NCI-H69 (cell line): ENCODE measurements around the gene ACHE.
A peak's percentile ranks its signal among the peaks of the same experiment; 100 is the strongest.

Experiments used
- DNase-seq: peaks from one replicate; lab custom pipeline; 2025; lab: John Stamatoyannopoulos, UW

ACHE gene

GRCh38 chr7:100884736-100885439 lies 10.8 kb downstream of the ACHE start:
- no peak for DNase-seq

- no peak for DNase-seq
These were observed 12.7 kb downstream of the ACHE start for GRCh38 chr7:100882785-100883526.

DNA sequence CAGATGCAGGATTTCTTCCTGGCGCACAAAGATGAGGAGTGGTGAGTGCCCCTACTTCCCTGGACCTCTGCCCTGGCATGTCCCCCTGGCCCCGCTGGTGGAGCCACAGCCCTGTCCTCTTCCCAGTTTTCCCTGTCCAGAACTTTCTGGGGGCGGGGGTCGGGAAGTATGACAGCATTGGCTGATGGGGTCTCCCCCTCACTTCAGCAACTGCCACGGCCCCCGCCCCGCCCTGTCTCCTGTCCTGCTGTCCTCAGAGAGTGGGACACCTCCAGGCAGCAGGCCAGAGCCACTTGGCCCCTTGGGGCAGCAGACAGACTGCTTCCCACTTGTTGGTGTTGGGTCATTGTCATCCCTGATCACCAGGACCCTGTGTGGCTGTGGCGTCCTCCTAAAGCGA lies 13.5 kb downstream of the ACHE start:
- no peak for DNase-seq

GRCh38 chr7:100881136-100881535 lies 14.6 kb downstream of the ACHE start:
- DNase-seq, result no peak

GRCh38 chr7:100880645-100881044 lies 15.0 kb downstream of the ACHE start:
- DNase-seq, result no peak

GRCh38 chr7:100879685-100880261 lies 15.9 kb downstream of the ACHE start:
- no peak for DNase-seq

DNA sequence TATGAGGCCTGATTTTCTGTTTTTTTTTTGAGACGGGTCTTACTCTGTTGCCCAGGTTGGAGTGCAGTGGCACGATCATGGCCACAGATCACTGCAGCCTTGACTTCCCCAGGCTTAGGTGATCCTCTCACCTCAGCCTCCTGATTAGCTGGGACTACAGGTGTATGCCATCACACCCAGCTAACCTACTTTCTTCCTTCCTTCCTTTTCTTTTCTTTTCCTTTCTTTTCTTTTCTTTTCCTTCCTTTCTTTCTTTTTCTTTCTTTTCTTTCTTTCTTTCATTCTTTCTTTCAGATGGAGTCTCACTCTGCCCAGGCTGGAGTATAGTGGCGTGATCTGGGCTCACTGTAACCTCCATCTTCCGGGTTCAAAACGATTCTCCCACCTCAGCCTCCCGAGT lies 17.0 kb downstream of the ACHE start:
- DNase-seq, result no peak

DNA sequence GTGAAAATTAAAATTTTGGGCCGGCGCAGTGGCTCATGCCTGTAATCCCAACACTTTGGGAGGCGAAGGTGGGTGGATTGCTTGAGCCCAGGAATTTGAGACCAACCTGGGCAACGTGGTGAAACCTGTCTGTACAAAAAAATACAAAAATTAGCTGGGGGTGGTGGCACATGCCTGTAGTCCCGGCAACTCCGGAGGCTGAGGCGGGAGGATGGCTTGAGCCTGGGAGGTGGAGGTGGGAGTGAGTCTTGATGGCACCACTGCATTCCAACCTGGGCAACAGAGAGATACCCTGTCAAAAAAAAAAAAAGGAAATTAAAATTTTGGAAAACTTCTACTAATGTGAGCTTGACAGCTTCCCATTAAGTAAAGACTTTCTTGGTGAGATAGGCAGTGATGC lies 17.7 kb downstream of the ACHE start:
- DNase-seq, result no peak

- peak; percentile 50 for DNase-seq
These were observed 20.3 kb downstream of the ACHE start for GRCh38 chr7:100875356-100875751.

DNA sequence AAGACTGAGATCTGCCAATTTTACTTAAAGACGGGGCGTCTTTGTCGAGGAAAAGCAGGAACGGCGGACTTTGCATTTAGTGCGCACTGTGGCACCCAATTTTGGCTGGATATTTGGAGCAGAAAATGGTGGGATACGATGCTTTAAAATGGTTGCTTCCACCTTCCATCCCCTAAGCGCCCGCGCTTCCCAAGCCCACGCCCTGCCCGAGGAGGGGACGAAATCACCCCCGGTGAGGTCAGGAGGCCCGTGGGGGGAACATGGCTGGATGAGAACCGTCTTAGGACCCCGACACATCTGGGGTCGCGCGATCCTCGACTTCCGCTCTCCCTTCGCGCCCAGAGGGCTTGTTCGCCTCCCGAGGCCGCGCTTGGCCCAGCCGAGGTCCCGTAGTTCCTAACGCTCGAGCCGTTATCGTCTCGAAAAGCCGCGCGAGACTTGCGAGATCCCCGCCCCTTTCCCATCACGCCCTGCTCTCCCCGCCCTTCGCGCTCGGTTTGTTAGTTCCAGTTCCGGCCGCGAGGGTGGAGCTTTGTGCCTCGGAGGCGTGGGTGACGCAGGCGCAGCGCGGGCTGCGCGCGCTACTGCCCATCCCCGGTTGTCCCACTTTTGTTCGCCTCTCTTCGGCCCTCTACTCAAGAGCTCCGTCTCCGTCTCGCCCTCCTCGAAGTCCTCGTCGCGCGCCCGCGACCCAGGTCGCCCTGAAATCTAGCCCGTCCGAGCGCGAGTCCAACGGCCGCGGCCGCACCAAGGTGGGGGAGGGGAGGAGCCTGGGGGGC lies 20.9 kb downstream of the ACHE start, which contains the start of gene SRRT:
SRRT (plus strand) TSS at position 527 of the 779 bp plus-strand sequence. CDS start 488 bp downstream, outside the sequence.
- peak; percentile 100 for DNase-seq

DNA sequence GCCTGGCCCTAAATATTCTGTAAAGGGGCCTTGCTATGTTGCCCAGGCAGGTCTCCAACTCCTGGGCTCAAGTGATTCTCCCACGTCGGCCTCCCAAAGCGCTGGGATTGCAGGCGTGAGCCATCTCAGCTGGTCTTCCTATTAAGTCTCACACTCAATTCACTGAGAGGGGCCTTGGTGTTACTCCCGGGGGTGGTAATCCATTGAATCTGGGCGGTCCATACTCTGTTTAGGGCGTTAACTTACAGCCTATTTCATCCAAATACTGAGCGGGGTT lies 21.4 kb downstream of the ACHE start:
- peak; percentile 45 for DNase-seq

DNA sequence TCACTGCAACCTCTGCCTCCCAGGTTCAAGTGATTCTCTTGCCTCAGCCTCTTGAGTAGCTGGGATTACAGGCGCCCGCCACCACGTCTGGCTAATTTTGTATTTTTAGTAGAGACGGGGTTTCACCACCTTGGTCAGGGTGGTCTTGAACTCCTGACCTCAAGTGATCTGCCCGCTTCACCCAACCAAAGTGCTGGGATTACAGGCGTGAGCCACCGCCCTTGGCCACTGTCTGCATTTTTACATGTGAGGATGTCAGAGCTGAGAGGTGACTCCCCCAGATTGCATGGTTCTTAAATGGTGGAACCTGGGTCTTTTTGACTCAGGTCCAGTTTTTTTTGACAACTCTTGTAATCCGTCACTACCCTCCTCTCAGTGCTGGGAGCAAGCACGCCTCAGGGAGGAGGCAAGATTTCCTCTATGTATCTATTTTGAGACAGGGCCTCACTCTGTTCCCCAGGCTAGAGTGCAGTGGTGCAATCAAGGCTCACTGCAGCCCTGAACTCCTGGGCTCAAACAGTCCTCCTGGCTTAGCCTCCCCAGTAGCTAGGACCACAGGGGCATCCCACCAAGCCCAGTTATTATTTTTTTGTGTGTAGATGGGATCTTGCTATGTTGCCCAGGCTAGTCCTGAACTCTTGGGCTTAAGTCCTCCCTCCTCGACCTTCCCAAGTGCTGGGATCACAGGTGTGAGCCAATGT lies 21.9 kb downstream of the ACHE start:
- DNase-seq, result no peak

DNA sequence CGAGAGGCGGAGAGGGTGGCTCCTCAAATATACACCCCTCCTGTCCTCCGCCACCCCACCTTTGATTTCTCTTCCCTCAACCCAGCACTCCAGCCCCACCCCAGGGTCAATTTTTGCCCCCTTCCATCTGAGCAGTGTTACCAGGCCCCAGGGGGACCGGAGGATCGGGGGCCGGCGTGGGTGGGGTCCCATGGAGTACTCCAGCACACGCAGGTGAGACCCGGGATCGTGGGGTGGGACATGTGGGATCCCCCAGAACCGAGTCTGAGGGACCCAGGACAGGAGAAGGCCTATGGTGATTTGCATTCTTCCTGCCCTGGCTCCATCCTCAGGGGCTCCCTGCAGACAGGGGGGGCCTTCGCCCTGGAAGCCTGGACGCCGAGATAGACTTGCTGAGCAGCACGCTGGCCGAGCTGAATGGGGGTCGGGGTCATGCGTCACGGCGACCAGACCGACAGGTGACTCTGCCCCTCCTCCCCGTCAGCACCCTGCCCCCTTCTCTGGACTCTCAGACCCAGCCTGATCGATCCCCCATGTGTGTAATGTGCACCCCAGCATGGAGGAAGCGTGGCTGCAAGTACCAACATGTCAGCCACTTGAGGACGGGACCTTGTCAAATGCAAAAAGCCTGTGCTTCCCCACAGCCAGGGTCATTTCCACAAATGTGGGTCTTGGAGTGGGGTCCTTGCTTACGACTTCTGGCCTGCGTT lies 27.8 kb downstream of the ACHE start:
- DNase-seq, result no peak

DNA sequence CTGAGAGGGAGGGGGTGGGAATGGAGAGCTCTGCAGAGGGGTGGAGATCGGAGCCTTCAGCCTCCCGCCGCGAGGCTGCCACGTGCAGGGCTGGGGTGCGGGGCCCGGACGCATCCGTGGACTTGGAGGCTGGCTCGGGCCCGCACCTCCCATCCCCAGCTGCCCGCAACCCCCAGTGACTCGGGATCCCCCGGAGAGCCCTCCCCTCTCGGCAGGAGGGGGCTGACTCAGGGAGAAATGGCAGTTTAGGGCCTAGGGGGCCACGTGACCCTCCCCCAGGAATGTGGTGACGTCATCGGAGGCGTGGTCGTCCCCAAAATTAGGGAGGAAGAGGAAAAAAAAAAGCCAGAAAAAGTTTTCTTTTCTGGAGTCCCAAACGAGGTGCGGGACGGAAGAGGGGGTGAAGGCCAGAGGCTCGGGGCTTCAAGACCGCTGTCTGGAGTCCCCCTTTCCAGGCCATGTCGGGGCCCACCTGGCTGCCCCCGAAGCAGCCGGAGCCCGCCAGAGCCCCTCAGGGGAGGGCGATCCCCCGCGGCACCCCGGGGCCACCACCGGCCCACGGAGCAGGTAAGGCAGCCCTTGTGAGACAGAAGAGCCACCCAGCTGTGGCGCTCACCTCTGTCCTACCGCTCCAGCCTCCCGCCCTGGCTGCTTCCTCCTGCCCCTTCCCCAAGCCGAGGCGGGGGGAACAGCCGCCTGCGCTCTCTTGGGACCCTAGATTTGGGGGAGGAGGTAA lies 28.5 kb downstream of the ACHE start, which contains the start of gene TRIP6:
TRIP6 (plus strand) TSS at position 348 of the 736 bp plus-strand sequence; CDS start at position 459, 111 bp downstream.
- peak; percentile 45 for DNase-seq

DNA sequence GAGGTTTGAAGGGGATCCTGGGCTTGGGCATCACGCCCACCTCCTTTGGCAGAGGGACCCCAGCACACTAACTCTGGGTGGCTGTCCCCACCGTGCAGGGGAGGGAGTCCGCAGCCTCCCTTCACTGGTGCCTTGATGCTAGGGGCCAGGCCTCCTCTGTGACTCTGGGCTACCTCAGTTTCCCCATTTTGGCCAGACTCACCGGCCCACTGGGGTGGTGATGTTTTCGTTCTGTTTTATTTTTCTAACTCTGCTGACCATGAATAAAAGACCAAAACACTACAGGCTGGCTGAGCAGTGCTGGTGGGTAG lies 29.0 kb downstream of the ACHE start:
- DNase-seq, result no peak

DNA sequence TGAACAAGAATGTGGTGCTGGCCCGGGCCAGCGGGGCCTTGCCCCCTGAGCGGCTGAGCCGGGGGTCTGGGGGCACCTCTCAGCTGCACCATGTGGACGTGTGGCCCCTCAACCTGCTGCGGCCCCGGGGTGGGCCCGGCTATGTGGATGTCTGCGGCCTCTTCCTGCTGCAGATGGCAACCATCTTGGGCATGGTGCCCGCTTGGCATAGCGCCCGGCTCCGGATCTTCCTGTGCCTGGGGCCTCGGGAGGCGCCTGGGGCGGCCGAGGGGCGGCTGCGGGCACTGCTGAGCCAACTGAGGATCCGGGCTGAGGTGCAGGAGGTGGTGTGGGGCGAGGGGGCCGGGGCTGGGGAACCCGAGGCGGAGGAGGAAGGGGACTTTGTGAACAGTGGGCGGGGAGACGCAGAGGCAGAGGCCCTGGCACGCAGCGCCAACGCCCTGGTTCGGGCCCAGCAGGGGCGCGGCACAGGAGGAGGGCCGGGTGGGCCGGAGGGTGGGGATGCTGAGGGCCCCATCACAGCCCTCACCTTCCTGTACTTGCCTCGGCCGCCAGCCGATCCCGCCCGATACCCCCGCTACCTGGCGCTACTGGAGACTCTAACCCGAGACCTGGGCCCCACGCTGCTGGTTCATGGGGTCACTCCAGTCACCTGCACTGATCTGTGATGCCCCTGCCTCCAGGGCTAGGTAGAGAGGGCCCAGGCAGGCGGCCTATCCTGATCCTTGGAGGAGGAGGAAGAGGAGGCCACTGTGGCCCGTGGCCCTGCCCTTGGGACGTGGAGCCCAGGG lies 29.6 kb downstream of the ACHE start:
- peak; percentile 63 for DNase-seq

- DNase-seq, result no peak
These were observed 30.2 kb downstream of the ACHE start for GRCh38 chr7:100865372-100865911.

GRCh38 chr7:100864263-100864845 lies 31.3 kb downstream of the ACHE start:
- DNase-seq, result no peak

GRCh38 chr7:100863406-100863950 lies 32.2 kb downstream of the ACHE start:
- DNase-seq, result no peak
